ENCODE results near the gene AKR1E2. TPM values are rescaled to one million over a fixed set of nuclear protein-coding genes. Genes with fewer than 3 reads are reported as not detected.
A peak's percentile ranks its signal among the peaks of the same experiment; 100 is the strongest.

The AKR1E2 gene
- total and polyA plus RNA-seq, 2 donors from 2014 or later: 1.8 to 5.8 TPM

- FAIRE-seq (no peak), DNase-seq (no peak)
- Histone ChIP-seq H3K4me3 (ENCODE audit: low read length in 3 of 3) (peak overlapping the region; percentile 32 to 44 (median 39)), H3K4me1 (ENCODE audit: control insufficient read depth in 2 of 3, insufficient read depth in 2 of 3, low read depth in 1 of 3, low read length in 3 of 3) (peaks cover 0 to 2% (median 0%) of the 10 kb centered on the region in 3 donors), H3K27me3 (ENCODE audit: control insufficient read depth, insufficient read depth, low read length) (no peaks in the 10 kb centered on the region), H3K27ac (ENCODE audit: low read depth in 2 of 2, low read length in 2 of 2) (peak overlapping the region in 1 of 2 donors; percentile 72), H3K36me3 (ENCODE audit: control insufficient read depth in 2 of 3, insufficient read depth in 3 of 3, low read length in 3 of 3) (no peaks in the 10 kb centered on the region), H3K9ac (ENCODE audit: low read length in 3 of 3) (peak overlapping the region in 1 of 3 donors; percentile 8), H3K9me3 (ENCODE audit: control insufficient read depth in 2 of 3, insufficient read depth in 1 of 3, low read length in 3 of 3) (no peaks in the 10 kb centered on the region)
- no peak for TF ChIP-seq CTCF (IDR thresholded peaks at IDR 0.05; ENCODE audit: borderline replicate concordance, extremely low read depth, insufficient read depth)
- intact Hi-C loops (cut with DNase I): no loop called here
These were observed 851 bp downstream of the AKR1E2 start for GRCh38 chr10:4826792-4827324.

GRCh38 chr10:4828005-4828404 lies 2.0 kb downstream of the AKR1E2 start:
- H3K27ac ChIP-seq (ENCODE audit: low read depth in 2 of 2, low read length in 2 of 2): no peak overlapping the region

GRCh38 chr10:4830551-4830950 lies 4.5 kb downstream of the AKR1E2 start:
- Histone ChIP-seq H3K27ac (ENCODE audit: low read depth in 2 of 2, low read length in 2 of 2) (no peak overlapping the region), H3K9me3 (ENCODE audit: control insufficient read depth in 2 of 3, insufficient read depth in 1 of 3, low read length in 3 of 3) (no peaks in the 10 kb centered on the region), H3K4me1 (ENCODE audit: control insufficient read depth in 2 of 3, insufficient read depth in 2 of 3, low read depth in 1 of 3, low read length in 3 of 3) (peaks cover 0 to 2% (median 0%) of the 10 kb centered on the region in 3 donors), H3K9ac (ENCODE audit: low read length in 3 of 3) (no peak overlapping the region), H3K4me3 (ENCODE audit: low read length in 3 of 3) (no peak overlapping the region), H3K27me3 (ENCODE audit: control insufficient read depth, insufficient read depth, low read length) (no peaks in the 10 kb centered on the region), H3K36me3 (ENCODE audit: control insufficient read depth in 2 of 3, insufficient read depth in 3 of 3, low read length in 3 of 3) (peaks cover 0 to 2% (median 0%) of the 10 kb centered on the region in 3 donors)
- FAIRE-seq: no peak
- intact Hi-C loops (cut with DNase I): no loop called here
- DNase-seq: peak in 3 of 5 donors; percentile 24 to 61 (median 52)
- TF ChIP-seq CTCF (IDR thresholded peaks at IDR 0.05; ENCODE audit: borderline replicate concordance, extremely low read depth, insufficient read depth): no peak

More at GRCh38 chr10:4828005-4828404, 2.0 kb downstream of the AKR1E2 start:
- Histone ChIP-seq H3K27me3 (ENCODE audit: control insufficient read depth, insufficient read depth, low read length) (no peaks in the 10 kb centered on the region), H3K9ac (ENCODE audit: low read length in 3 of 3) (no peak overlapping the region), H3K36me3 (ENCODE audit: control insufficient read depth in 2 of 3, insufficient read depth in 3 of 3, low read length in 3 of 3) (no peaks in the 10 kb centered on the region), H3K4me1 (ENCODE audit: control insufficient read depth in 2 of 3, insufficient read depth in 2 of 3, low read depth in 1 of 3, low read length in 3 of 3) (peaks cover 0 to 2% (median 0%) of the 10 kb centered on the region in 3 donors), H3K9me3 (ENCODE audit: control insufficient read depth in 2 of 3, insufficient read depth in 1 of 3, low read length in 3 of 3) (no peaks in the 10 kb centered on the region), H3K4me3 (ENCODE audit: low read length in 3 of 3) (no peak overlapping the region)
- intact Hi-C loops (cut with DNase I): no loop called here
- FAIRE-seq (no peak), DNase-seq (no peak)
- TF ChIP-seq CTCF (IDR thresholded peaks at IDR 0.05; ENCODE audit: borderline replicate concordance, extremely low read depth, insufficient read depth): no peak

- TF ChIP-seq CTCF (IDR thresholded peaks at IDR 0.05; ENCODE audit: borderline replicate concordance, extremely low read depth, insufficient read depth): no peak
- Histone ChIP-seq H3K9ac (ENCODE audit: low read length in 3 of 3) (no peak overlapping the region), H3K27me3 (ENCODE audit: control insufficient read depth, insufficient read depth, low read length) (no peaks in the 10 kb centered on the region), H3K27ac (ENCODE audit: low read depth in 2 of 2, low read length in 2 of 2) (no peak overlapping the region), H3K4me3 (ENCODE audit: low read length in 3 of 3) (no peak overlapping the region), H3K4me1 (ENCODE audit: control insufficient read depth in 2 of 3, insufficient read depth in 2 of 3, low read depth in 1 of 3, low read length in 3 of 3) (peaks cover 0 to 2% (median 0%) of the 10 kb centered on the region in 3 donors), H3K36me3 (ENCODE audit: control insufficient read depth in 2 of 3, insufficient read depth in 3 of 3, low read length in 3 of 3) (peaks cover 0 to 2% (median 0%) of the 10 kb centered on the region in 3 donors), H3K9me3 (ENCODE audit: control insufficient read depth in 2 of 3, insufficient read depth in 1 of 3, low read length in 3 of 3) (no peaks in the 10 kb centered on the region)
- no peak for FAIRE-seq
- intact Hi-C loops (cut with DNase I): no loop called here
- DNase-seq: no peak
These were observed 5.1 kb downstream of the AKR1E2 start for GRCh38 chr10:4831091-4831490.
